GM23338 (cell line): ENCODE results near the gene KDM7A. TPM values are rescaled to one million over a fixed set of nuclear protein-coding genes. Genes with fewer than 3 reads are reported as not detected.

Experiments
- ATAC-seq: fragments of 200-7000 bp; cut with Tn5 transposase; 3 replicates; pipeline ENCODE4 v1.9.1; 2020
- DNase-seq: peaks from one replicate; pipeline ENCODE4 v3.0.0-alpha.2; 2015; ENCODE audit warnings: low spot score
- H2AFZ ChIP-seq: fragments of 200-600 bp; sonication (generic); 2 replicates; pipeline ENCODE4 v1.8.0; 2016; ENCODE audit warnings: antibody characterized with exemption, mild to moderate bottlenecking, moderate library complexity
- H3F3A ChIP-seq: fragments of 200-600 bp; sonication (generic); replicated peaks from 2 replicates; pipeline ENCODE4 v1.8.0; 2017; ENCODE audit warnings: antibody characterized with exemption, mixed run types, low read depth
- H3K27ac ChIP-seq: fragments of 200-600 bp; sonication (generic); 2 replicates; pipeline ENCODE4 v1.6.1; 2016; ENCODE audit warnings: low read depth
- H3K27me3 ChIP-seq: fragments of 200-600 bp; sonication (generic); 2 replicates; pipeline ENCODE4 v1.8.0; 2016; ENCODE audit warnings: mild to moderate bottlenecking, mixed run types, moderate library complexity; ENCODE audit not compliant: insufficient read depth
- H3K36me3 ChIP-seq: fragments of 200-600 bp; sonication (generic); 2 replicates; pipeline ENCODE4 v1.8.0; 2016; ENCODE audit warnings: mild to moderate bottlenecking; ENCODE audit not compliant: insufficient read depth
- H3K4me1 ChIP-seq: fragments of 200-600 bp; sonication (generic); 2 replicates; pipeline ENCODE4 v1.8.0; 2016; ENCODE audit warnings: mild to moderate bottlenecking, moderate library complexity; ENCODE audit not compliant: insufficient read depth
- H3K4me2 ChIP-seq: fragments of 200-600 bp; sonication (generic); 2 replicates; pipeline ENCODE4 v1.7.1; 2017; ENCODE audit warnings: mixed run types
- H3K4me3 ChIP-seq: fragments of 200-600 bp; sonication (generic); 2 replicates; pipeline ENCODE4 v1.6.1; 2016; ENCODE audit warnings: mixed run types
- H3K79me2 ChIP-seq: fragments of 200-600 bp; sonication (generic); replicated peaks from 2 replicates; pipeline ENCODE4 v1.8.0; 2017; ENCODE audit warnings: mild to moderate bottlenecking; ENCODE audit not compliant: insufficient read depth
- H3K9me2 ChIP-seq: fragments of 200-600 bp; sonication (generic); 2 replicates; pipeline ENCODE4 v1.8.0; 2017; ENCODE audit not compliant: insufficient read depth
- H4K20me1 ChIP-seq: fragments of 200-600 bp; sonication (generic); replicated peaks from 2 replicates; pipeline ENCODE4 v1.8.0; 2017; ENCODE audit warnings: mild to moderate bottlenecking; ENCODE audit not compliant: insufficient read depth
- H3K27ac Mint-ChIP-seq: 2 replicates; pipeline ENCODE4 v1.8.0; 2020; ENCODE audit warnings: inconsistent platforms, mild to moderate bottlenecking, moderate library complexity, mixed read lengths
- H3K27me3 Mint-ChIP-seq: 3 replicates; pipeline ENCODE4 v1.8.0; 2022; ENCODE audit warnings: low read depth, mild to moderate bottlenecking, moderate library complexity, mixed read lengths, inconsistent platforms; ENCODE audit not compliant: insufficient read depth, poor library complexity
- H3K36me3 Mint-ChIP-seq: 3 replicates; pipeline ENCODE4 v1.8.0; 2021; ENCODE audit warnings: low read depth, mild to moderate bottlenecking, inconsistent platforms, moderate library complexity, mixed read lengths
- H3K4me1 Mint-ChIP-seq: 3 replicates; pipeline ENCODE4 v1.8.0; 2020; ENCODE audit warnings: mild to moderate bottlenecking, inconsistent platforms, mixed read lengths
- H3K4me3 Mint-ChIP-seq: 3 replicates; pipeline ENCODE4 v1.8.0; 2021; ENCODE audit warnings: moderate library complexity, mild to moderate bottlenecking, inconsistent platforms, mixed read lengths
- H3K9me3 Mint-ChIP-seq: 3 replicates; pipeline ENCODE4 v1.8.0; 2020; ENCODE audit warnings: moderate library complexity, mild to moderate bottlenecking, inconsistent platforms, mixed read lengths
- CREB1 ChIP-seq: fragments of 250-450 bp; sonication (Bioruptor Pico); IDR thresholded peaks from 2 replicates; pipeline ENCODE4 v1.5.0; 2020; ENCODE audit warnings: low read depth, mild to moderate bottlenecking, moderate library complexity
- CTCF ChIP-seq, 2 experiments: fragments of 200-600 bp in 1 of 2; sonication (generic) in 1 of 2; conservative IDR thresholded peaks; 2 replicates each; pipeline versions ENCODE4 v1.5.1 to v1.6.1; 2016 to 2017; ENCODE audit warnings: antibody characterized with exemption in 2 of 2, low read depth in 2 of 2, mild to moderate bottlenecking in 2 of 2, moderate library complexity in 1 of 2
- ETS1 ChIP-seq: IDR thresholded peaks from 2 replicates; pipeline ENCODE4 v1.6.1; 2016; ENCODE audit warnings: antibody characterized with exemption
- EZH2 ChIP-seq: fragments of 200-600 bp; sonication (generic); IDR thresholded peaks from one replicate; pipeline ENCODE4 v1.8.0; 2017; ENCODE audit warnings: antibody characterized with exemption, mild to moderate bottlenecking, low read depth; ENCODE audit not compliant: unreplicated experiment
- EZH2phosphoT487 ChIP-seq: fragments of 200-600 bp; sonication (generic); IDR thresholded peaks from one replicate; pipeline ENCODE4 v1.8.1; 2018; ENCODE audit warnings: antibody characterized with exemption; ENCODE audit not compliant: unreplicated experiment
- JUNB ChIP-seq: IDR thresholded peaks from one replicate; pipeline ENCODE4 v1.6.1; 2016; ENCODE audit warnings: antibody characterized with exemption; ENCODE audit not compliant: unreplicated experiment
- NANOG ChIP-seq: IDR thresholded peaks from 2 replicates; pipeline ENCODE4 v1.6.1; 2016; ENCODE audit warnings: antibody characterized with exemption, borderline replicate concordance
- POLR2AphosphoS5 ChIP-seq: IDR thresholded peaks from 2 replicates; pipeline ENCODE4 v1.6.1; 2016; ENCODE audit warnings: antibody characterized with exemption, low read depth
- REST ChIP-seq: IDR thresholded peaks from one replicate; pipeline ENCODE4 v1.6.1; 2018; ENCODE audit warnings: antibody characterized with exemption; ENCODE audit not compliant: unreplicated experiment
- STAT1 ChIP-seq: IDR thresholded peaks from one replicate; pipeline ENCODE4 v1.6.1; 2016; ENCODE audit warnings: antibody characterized with exemption; ENCODE audit not compliant: unreplicated experiment
- ZNF114 ChIP-seq: fragments of 250-450 bp; sonication (Bioruptor Pico); IDR thresholded peaks from 2 replicates; pipeline ENCODE4 v1.5.0; 2020; ENCODE audit warnings: mild to moderate bottlenecking, moderate library complexity
- ZNF331 ChIP-seq: fragments of 250-450 bp; sonication (Bioruptor Pico); IDR thresholded peaks from 2 replicates; pipeline ENCODE4 v1.5.0; 2020; ENCODE audit warnings: low read depth, mild to moderate bottlenecking, moderate library complexity
- ZNF462 ChIP-seq: fragments of 250-450 bp; sonication (Bioruptor Pico); IDR thresholded peaks from 2 replicates; pipeline ENCODE4 v1.5.0; 2020; ENCODE audit warnings: mild to moderate bottlenecking, moderate library complexity
- polyA plus RNA-seq: library from polyadenylated mRNA; unstranded; fragments of >200 nt; fragmentation: Nextera tagmentation; extraction: Ambion mirVana; gene quantifications from 2 replicates; pipeline ENCODE4 v1.2.1, GENCODE V29; 2016
- total RNA-seq: library from RNA; depleted of rRNA; stranded (reverse); fragments of >200 nt; shearing (Covaris generic); gene quantifications from 2 replicates; pipeline ENCODE4 v1.2.3, GENCODE V29; 2014

Gene KDM7A
- total and polyA plus RNA-seq, 2 experiments from 2014 or later = 2.3 to 10.8 TPM

GRCh38 chr7:140068033-140068432 is 108.8 kb downstream of the KDM7A start:
- H2AFZ ChIP-seq = no peak overlapping the region
- H3K36me3 ChIP-seq = no peaks in the 10 kb centered on the region; the same call in 1 of the 2 replicates
- no peak overlapping the region for H3K4me3 ChIP-seq
- Mint-ChIP-seq H3K4me1 (peaks cover 5% of the 10 kb centered on the region; the same call in 1 of the 3 replicates), H3K9me3 (peaks cover 17% of the 10 kb centered on the region), H3K27ac (no peak overlapping the region), H3K27me3 (peaks cover 8% of the 10 kb centered on the region), H3K4me3 (no peak overlapping the region), H3K36me3 (peaks cover 9% of the 10 kb centered on the region; the same call in 2 of the 3 replicates)
- H3K27ac ChIP-seq = no peak overlapping the region
- DNase-seq = no peak
- H4K20me1 ChIP-seq = no peaks in the 10 kb centered on the region
- no peak overlapping the region for H3K4me2 ChIP-seq
- H3K79me2 ChIP-seq = no peaks in the 10 kb centered on the region
- peaks cover 18% of the 10 kb centered on the region for H3K27me3 ChIP-seq
- H3K4me1 ChIP-seq = peaks cover 8% of the 10 kb centered on the region; the same call in 1 of the 2 replicates
- no peak for TF ChIP-seq STAT1
- no peak for TF ChIP-seq CREB1
- no peak for TF ChIP-seq CTCF (conservative IDR thresholded peaks at IDR 0.05; ENCODE audit: low read depth in 2 of 2)
- TF ChIP-seq ZNF114 = no peak
- no peak for TF ChIP-seq POLR2AphosphoS5
- no peak for TF ChIP-seq ZNF331 (CRISPR knock-in tag)
- no peak for TF ChIP-seq EZH2phosphoT487
- TF ChIP-seq EZH2 = no peak
- TF ChIP-seq ZNF462 (CRISPR knock-in tag) = no peak
- no peak for TF ChIP-seq JUNB
- no peak for TF ChIP-seq REST
- no peak for TF ChIP-seq ETS1
- no peak for TF ChIP-seq NANOG
- H3K9me2 ChIP-seq = no peaks in the 10 kb centered on the region
- H3F3A ChIP-seq = no peaks in the 10 kb centered on the region
- ATAC-seq = no peak
